Endothelial cell of umbilical vein (primary cell): ENCODE results near the gene BAG3. TPM values are rescaled to one million over a fixed set of nuclear protein-coding genes. Genes with fewer than 3 reads are reported as not detected.

Source experiments
- BruUV-seq: library from RNA; stranded (reverse); fragments of 400-500 nt; replicated peaks from 2 replicates; lab custom pipeline; 2021; lab: Mats Ljungman, UMichigan
- CTCF ChIA-PET: fragments of 300-600, 350-600 bp; sonication (Branson Sonifier 250); formaldehyde crosslinking; loops from one replicate; lab custom pipeline; 2021; ENCODE audit warnings: antibody characterized with exemption, inconsistent platforms; lab: Charles Lee
- POLR2A ChIA-PET: fragments of 300-600, 350-600 bp; sonication (Branson Sonifier 250); formaldehyde crosslinking; loops from one replicate; lab custom pipeline; 2021; ENCODE audit warnings: antibody characterized with exemption, inconsistent platforms; lab: Charles Lee
- DNase-seq: peaks from one replicate; pipeline ENCODE4 v3.0.0-alpha.2; 2011; ENCODE audit warnings: low read depth, low spot score
- FAIRE-seq: peaks from 2 replicates; lab custom pipeline; 2011; peaks lifted over from hg19 to GRCh38; lab: Jason Lieb, UNC
- H2AFZ ChIP-seq: 2 replicates; pipeline ENCODE4 v1.6.0; 2012; ENCODE audit warnings: low read depth, low read length, control low read depth, inconsistent platforms
- H3K27ac ChIP-seq: 2 replicates; pipeline ENCODE4 v1.5.1; 2011; ENCODE audit warnings: low read depth, mild to moderate bottlenecking, control low read depth, low read length, moderate library complexity; ENCODE audit not compliant: insufficient read depth
- H3K27me3 ChIP-seq, 2 experiments: 2 replicates each; pipeline versions ENCODE4 v1.6.0 to v1.6.1; 2011; ENCODE audit warnings: low read length in 2 of 2, mixed read lengths in 1 of 2; ENCODE audit not compliant: control insufficient read depth in 2 of 2, insufficient read depth in 2 of 2
- H3K36me3 ChIP-seq, 2 experiments: 2 replicates in 1 of 2; 3 replicates in 1 of 2; pipeline ENCODE4 v1.5.1; 2011; ENCODE audit warnings: low read length in 2 of 2, mild to moderate bottlenecking in 1 of 2, moderate library complexity in 1 of 2; ENCODE audit not compliant: control insufficient read depth in 2 of 2, insufficient read depth in 2 of 2; ENCODE audit errors: extremely low read depth in 1 of 2
- H3K4me1 ChIP-seq: 3 replicates; pipeline ENCODE4 v1.5.1; 2011; ENCODE audit warnings: mild to moderate bottlenecking, low read length; ENCODE audit not compliant: control insufficient read depth, insufficient read depth; ENCODE audit errors: extremely low read depth
- H3K4me2 ChIP-seq: 2 replicates; pipeline ENCODE4 v1.6.1; 2011; ENCODE audit warnings: low read length, control low read depth, mixed read lengths; ENCODE audit not compliant: insufficient read depth
- H3K4me3 ChIP-seq, 3 experiments: fragments of 200-600 bp in 1 of 3; sonication (generic), shearing (Covaris generic) in 1 of 3; replicated peaks in 1 of 3; 2 replicates each; pipeline ENCODE4 v1.5.1; 2011 to 2016; ENCODE audit warnings: control low read depth in 3 of 3, low read length in 3 of 3, mild to moderate bottlenecking in 2 of 3, inconsistent platforms in 1 of 3, low read depth in 1 of 3, moderate library complexity in 1 of 3; ENCODE audit not compliant: insufficient read depth in 1 of 3
- H3K79me2 ChIP-seq: 2 replicates; pipeline ENCODE4 v1.6.0; 2012; ENCODE audit warnings: low read length, inconsistent platforms; ENCODE audit not compliant: control insufficient read depth, insufficient read depth
- H3K9ac ChIP-seq: replicated peaks from 2 replicates; pipeline ENCODE3; 2011; ENCODE audit warnings: low read length, control low read depth; ENCODE audit not compliant: insufficient read depth; ENCODE audit errors: extremely low read depth
- H3K9me1 ChIP-seq: replicated peaks from 3 replicates; pipeline ENCODE4 v1.6.0; 2011; ENCODE audit warnings: mild to moderate bottlenecking, low read length; ENCODE audit not compliant: control insufficient read depth, insufficient read depth; ENCODE audit errors: extremely low read depth
- H3K9me3 ChIP-seq: replicated peaks from 2 replicates; pipeline ENCODE4 v1.5.1; 2012; ENCODE audit warnings: low read length, inconsistent platforms; ENCODE audit not compliant: control insufficient read depth, insufficient read depth
- H4K20me1 ChIP-seq: replicated peaks from 2 replicates; pipeline ENCODE3; 2011; ENCODE audit warnings: mild to moderate bottlenecking, low read length; ENCODE audit not compliant: control insufficient read depth, insufficient read depth; ENCODE audit errors: extremely low read depth
- EZH2 ChIP-seq: IDR thresholded peaks from 2 replicates; pipeline ENCODE4 v1.6.1; 2012; ENCODE audit warnings: borderline replicate concordance, low read depth, mild to moderate bottlenecking, moderate library complexity, low read length, inconsistent platforms; ENCODE audit not compliant: severe bottlenecking
- FOS ChIP-seq: IDR thresholded peaks from 2 replicates; pipeline ENCODE4 v1.6.1; 2011; ENCODE audit warnings: mild to moderate bottlenecking, low read length, moderate library complexity, borderline replicate concordance; ENCODE audit not compliant: insufficient read depth
- GATA2 ChIP-seq: IDR thresholded peaks from 2 replicates; pipeline ENCODE4 v1.7.0; 2011; ENCODE audit warnings: low read depth, mild to moderate bottlenecking, moderate library complexity, mixed read lengths, low read length; ENCODE audit not compliant: insufficient read length, insufficient read depth
- JUN ChIP-seq: IDR thresholded peaks from 2 replicates; pipeline ENCODE4 v1.6.1; 2011; ENCODE audit warnings: borderline replicate concordance, low read depth; ENCODE audit not compliant: insufficient read length, insufficient read depth
- MYC ChIP-seq: IDR thresholded peaks from one replicate; pipeline ENCODE4 v1.6.1; 2011; ENCODE audit warnings: mild to moderate bottlenecking, low read depth, low read length
- POLR2A ChIP-seq: IDR thresholded peaks from 2 replicates; pipeline ENCODE4 v1.6.1; 2012; ENCODE audit warnings: low read depth, mild to moderate bottlenecking, control low read depth, low read length
- POLR2AphosphoS5 ChIP-seq: IDR thresholded peaks from 2 replicates; pipeline ENCODE4 v1.6.1; 2012; ENCODE audit warnings: low read depth, mild to moderate bottlenecking, control low read depth, low read length, moderate library complexity; ENCODE audit not compliant: insufficient read depth
- dilution Hi-C: fragments of 300-500 bp; cut with MboI; formaldehyde crosslinking; loops from one replicate; pipeline ENCODE4 v1.15.0; 2019; ENCODE audit warnings: low sequenced_read_pairs; ENCODE audit not compliant: extremely low pct_ligation_motif_present
- intact Hi-C: fragments of 100-400 bp; cut with micrococcal nuclease; formaldehyde crosslinking; loops from one replicate; pipeline ENCODE4 v1.10.0; 2022
- polyA plus RNA-seq, 4 experiments: library from polyadenylated mRNA; depleted of rRNA in 3 of 4; stranded (reverse) in 3 of 4; unstranded in 1 of 4; fragments of >200 nt; gene quantifications; 2 replicates each; pipeline versions ENCODE4 v1.2.1 to v1.2.3, GENCODE V29; 2011 to 2012; ENCODE audit warnings: missing spikeins in 1 of 4
- total RNA-seq: library from RNA; stranded (reverse); gene quantifications from 2 replicates; pipeline ENCODE4 v1.2.3, GENCODE V29; 2021
- TF ChIP-seq, protein P1 (sequence below), 2 donors: IDR thresholded peaks; 1 replicate in 1 of 2; 2 replicates in 1 of 2; pipeline ENCODE4 v1.5.1; 2011; ENCODE audit warnings: low read length in 2 of 2, mild to moderate bottlenecking in 2 of 2, moderate library complexity in 2 of 2, control low read depth in 1 of 2, inconsistent platforms in 1 of 2, low read depth in 1 of 2; ENCODE audit not compliant: insufficient read depth in 1 of 2; ENCODE audit errors: extremely low read depth in 1 of 2
- TF ChIP-seq, protein P2 (sequence below): IDR thresholded peaks from 2 replicates; pipeline ENCODE4 v1.6.1; 2011; ENCODE audit not compliant: insufficient read depth, insufficient read length

The BAG3 gene
- total and polyA plus RNA-seq, 2 donors (not counting 3 experiments of a cell fraction or from before 2014, with no cell fraction given): 25.2 to 66.7 TPM

DNA sequence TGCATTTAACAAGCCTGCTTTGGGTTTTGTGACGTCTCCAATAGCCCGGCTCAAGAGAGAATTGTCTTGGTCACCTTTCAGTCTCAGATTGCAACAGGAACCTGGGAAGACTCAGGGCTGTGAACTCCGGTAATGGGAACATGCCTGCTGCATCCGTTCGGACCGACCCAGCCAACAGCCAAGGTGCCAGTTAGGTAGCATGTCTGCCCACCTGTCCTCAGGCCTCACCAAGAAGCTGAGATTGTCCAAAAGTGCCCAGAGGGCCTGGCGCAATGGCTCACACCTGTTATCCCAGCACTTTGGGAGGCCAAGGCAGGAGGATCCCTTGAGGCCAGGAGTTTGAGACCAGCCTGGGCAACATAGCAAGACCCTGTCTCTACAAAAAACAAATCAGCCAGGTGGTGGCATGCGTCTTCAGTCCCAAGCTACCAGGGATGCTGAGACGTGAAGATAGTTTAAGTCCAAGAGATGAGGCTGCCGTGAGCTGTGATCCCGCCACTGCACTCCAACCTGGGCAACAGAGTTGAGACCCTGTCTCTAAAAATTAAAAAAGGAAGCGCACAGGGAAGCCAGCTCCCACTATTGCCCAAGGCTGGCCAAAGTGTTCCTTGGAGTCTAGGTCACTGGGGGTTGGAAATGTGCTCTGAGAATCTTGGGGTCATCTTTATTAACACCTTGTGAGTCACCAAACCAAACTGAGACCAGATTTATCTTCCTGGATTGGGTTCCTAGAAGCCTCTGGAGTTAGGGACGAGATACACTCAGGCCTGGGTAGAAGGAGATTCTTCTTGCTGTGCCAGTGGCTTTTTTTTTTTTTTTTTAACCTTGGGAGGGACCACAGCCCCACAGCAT, 26.9 kb downstream of the BAG3 start:
- TF ChIP-seq JUN: no peak
- TF ChIP-seq EZH2: no peak
- no peak for TF ChIP-seq POLR2A
- TF ChIP-seq MYC: no peak
- TF ChIP-seq, protein P1, sequence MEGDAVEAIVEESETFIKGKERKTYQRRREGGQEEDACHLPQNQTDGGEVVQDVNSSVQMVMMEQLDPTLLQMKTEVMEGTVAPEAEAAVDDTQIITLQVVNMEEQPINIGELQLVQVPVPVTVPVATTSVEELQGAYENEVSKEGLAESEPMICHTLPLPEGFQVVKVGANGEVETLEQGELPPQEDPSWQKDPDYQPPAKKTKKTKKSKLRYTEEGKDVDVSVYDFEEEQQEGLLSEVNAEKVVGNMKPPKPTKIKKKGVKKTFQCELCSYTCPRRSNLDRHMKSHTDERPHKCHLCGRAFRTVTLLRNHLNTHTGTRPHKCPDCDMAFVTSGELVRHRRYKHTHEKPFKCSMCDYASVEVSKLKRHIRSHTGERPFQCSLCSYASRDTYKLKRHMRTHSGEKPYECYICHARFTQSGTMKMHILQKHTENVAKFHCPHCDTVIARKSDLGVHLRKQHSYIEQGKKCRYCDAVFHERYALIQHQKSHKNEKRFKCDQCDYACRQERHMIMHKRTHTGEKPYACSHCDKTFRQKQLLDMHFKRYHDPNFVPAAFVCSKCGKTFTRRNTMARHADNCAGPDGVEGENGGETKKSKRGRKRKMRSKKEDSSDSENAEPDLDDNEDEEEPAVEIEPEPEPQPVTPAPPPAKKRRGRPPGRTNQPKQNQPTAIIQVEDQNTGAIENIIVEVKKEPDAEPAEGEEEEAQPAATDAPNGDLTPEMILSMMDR (IDR thresholded peaks at IDR 0.05; ENCODE audit: extremely low read depth in 1 of 2, insufficient read depth in 1 of 2, low read depth in 1 of 2, low read length in 2 of 2): no peak
- TF ChIP-seq POLR2AphosphoS5: no peak
- TF ChIP-seq FOS: no peak
- no peak for TF ChIP-seq GATA2
- TF ChIP-seq, protein P2, sequence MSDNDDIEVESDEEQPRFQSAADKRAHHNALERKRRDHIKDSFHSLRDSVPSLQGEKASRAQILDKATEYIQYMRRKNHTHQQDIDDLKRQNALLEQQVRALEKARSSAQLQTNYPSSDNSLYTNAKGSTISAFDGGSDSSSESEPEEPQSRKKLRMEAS: no peak
- dilution Hi-C loops (no loop called here), intact Hi-C loops (no loop called here)
- Histone ChIP-seq H3K9ac (no peak overlapping the region), H3K36me3 (peaks cover 12 to 13% of the 10 kb centered on the region in 2 experiments), H3K27me3 (no peaks in the 10 kb centered on the region), H3K4me2 (no peak overlapping the region), H3K4me1 (peaks cover 25% of the 10 kb centered on the region), H3K4me3 (no peak overlapping the region), H3K9me1 (no peaks in the 10 kb centered on the region), H3K9me3 (no peaks in the 10 kb centered on the region), H2AFZ (no peak overlapping the region), H3K79me2 (peaks cover 7% of the 10 kb centered on the region), H3K27ac (peak overlapping the region; percentile 2), H4K20me1 (no peaks in the 10 kb centered on the region)
- ChIA-PET POLR2A (no interaction called here), CTCF (no interaction called here)
- DNase-seq: no peak
- no TSS peak for BruUV-seq
- no peak for FAIRE-seq
